GM06990 (cell line): ENCODE measurements around the gene DUOXA2.

Experiments
- DNase-seq: peaks from one replicate; pipeline ENCODE4 v3.0.0-alpha.2; 2011; ENCODE audit not compliant: insufficient read length; ENCODE audit errors: extremely low read depth
- H3K27me3 ChIP-seq: replicated peaks from 2 replicates; pipeline ENCODE4 v1.6.0; 2011; ENCODE audit warnings: low read length; ENCODE audit not compliant: control insufficient read depth, insufficient read depth
- H3K36me3 ChIP-seq: 2 replicates; pipeline ENCODE4 v1.5.1; 2011; ENCODE audit warnings: low read length; ENCODE audit not compliant: control insufficient read depth, insufficient read depth
- H3K4me3 ChIP-seq: replicated peaks from 2 replicates; pipeline ENCODE4 v1.5.1; 2011; ENCODE audit warnings: low read depth, mild to moderate bottlenecking, control low read depth, low read length
- CTCF ChIP-seq: IDR thresholded peaks from 2 replicates; pipeline ENCODE4 v1.5.1; 2011; ENCODE audit warnings: low read length, control low read depth, mild to moderate bottlenecking, inconsistent platforms; ENCODE audit not compliant: insufficient read depth, poor library complexity, severe bottlenecking

The DUOXA2 gene

GRCh38 chr15:45091161-45091560 lies 23.0 kb upstream of the DUOXA2 start:
- Histone ChIP-seq H3K27me3 (peaks cover 2% of the 10 kb centered on the region), H3K36me3 (no peaks in the 10 kb centered on the region), H3K4me3 (no peak overlapping the region)
- no peak for DNase-seq
- TF ChIP-seq CTCF, result no peak

DNA sequence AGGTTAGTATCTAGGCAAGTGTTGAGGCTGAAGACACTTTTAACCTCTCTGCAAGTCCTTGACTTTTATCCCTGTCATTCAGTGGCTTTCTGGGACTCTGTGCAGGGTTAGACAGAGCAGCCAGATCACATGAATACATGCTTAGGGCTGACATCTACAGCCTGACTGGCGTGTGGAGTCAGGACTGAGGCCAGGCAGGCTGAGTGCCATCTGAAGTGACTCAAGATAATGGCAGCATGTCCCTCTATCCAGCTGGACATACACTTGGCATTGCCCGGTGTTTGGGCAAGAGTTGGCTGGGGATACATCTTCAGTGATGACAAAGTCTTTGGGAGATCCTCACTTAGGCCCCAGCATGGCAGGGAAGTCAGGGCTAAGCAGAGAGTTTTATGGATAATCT lies 22.6 kb upstream of the DUOXA2 start:
- TF ChIP-seq CTCF, result no peak
- Histone ChIP-seq H3K27me3 (peaks cover 2% of the 10 kb centered on the region), H3K36me3 (no peaks in the 10 kb centered on the region), H3K4me3 (no peak overlapping the region)
- DNase-seq, result no peak

- no peak for TF ChIP-seq CTCF
- H3K4me3 ChIP-seq, result no peak overlapping the region
- no peak for DNase-seq
- no peaks in the 10 kb centered on the region for H3K36me3 ChIP-seq
- peaks cover 2% of the 10 kb centered on the region for H3K27me3 ChIP-seq
Measured at GRCh38 chr15:45093013-45093412, 21.1 kb upstream of the DUOXA2 start.

GRCh38 chr15:45093622-45094357 lies 20.3 kb upstream of the DUOXA2 start:
- Histone ChIP-seq H3K27me3 (peaks cover 2% of the 10 kb centered on the region), H3K36me3 (no peaks in the 10 kb centered on the region), H3K4me3 (no peak overlapping the region)
- no peak for TF ChIP-seq CTCF
- no peak for DNase-seq

DNA sequence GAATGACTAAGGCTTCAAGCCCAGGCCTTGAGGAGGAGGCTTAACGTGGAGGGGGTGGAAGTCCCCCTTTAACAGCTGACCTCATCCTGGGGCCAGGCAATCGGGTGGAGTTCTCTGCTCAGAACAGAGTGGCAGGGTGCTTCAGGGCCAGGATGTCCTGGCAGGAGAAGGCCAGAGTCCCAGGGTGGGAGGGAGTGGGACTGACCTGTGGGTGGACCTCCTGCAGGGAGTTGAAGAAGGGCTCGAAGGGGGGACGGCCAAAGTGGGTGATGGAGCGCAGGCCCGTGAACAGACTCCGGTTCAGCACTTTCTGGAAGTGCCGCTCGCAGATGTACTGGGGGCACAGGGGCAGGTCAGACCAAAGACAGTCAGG lies 19.8 kb upstream of the DUOXA2 start:
- H3K27me3 ChIP-seq, result peaks cover 2% of the 10 kb centered on the region
- H3K36me3 ChIP-seq, result no peaks in the 10 kb centered on the region
- no peak overlapping the region for H3K4me3 ChIP-seq
- no peak for DNase-seq
- no peak for TF ChIP-seq CTCF

DNA sequence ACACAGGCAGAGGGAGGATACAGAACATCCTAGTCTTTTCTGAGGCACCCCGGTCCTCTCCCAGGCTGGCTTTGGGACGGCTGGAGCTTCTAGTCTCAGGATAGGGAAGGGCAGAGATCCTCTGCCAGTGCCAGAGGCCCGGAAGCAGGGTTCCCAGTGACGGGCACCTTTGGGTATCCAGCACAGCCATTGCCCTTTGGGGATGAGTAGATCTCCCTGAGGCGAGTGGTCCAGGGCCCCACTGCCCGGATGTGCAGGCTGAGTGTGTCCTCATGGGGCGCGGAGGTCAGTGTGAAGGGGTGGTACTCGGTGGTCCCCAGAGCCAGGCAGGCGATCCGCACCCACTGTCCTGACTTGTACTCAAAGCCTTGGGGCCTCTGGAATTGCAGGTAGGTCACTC lies 18.5 kb upstream of the DUOXA2 start:
- Histone ChIP-seq H3K36me3 (no peaks in the 10 kb centered on the region), H3K4me3 (no peak overlapping the region), H3K27me3 (peaks cover 2% of the 10 kb centered on the region)
- TF ChIP-seq CTCF, result no peak
- no peak for DNase-seq
